BJ (cell line): ENCODE results near the gene USH2A. TPM values are rescaled to one million over a fixed set of nuclear protein-coding genes. Genes with fewer than 3 reads are reported as not detected.
"Not testable (repeated sequence)": the region's sequence is repeated elsewhere in the genome, so short reads cannot be mapped to it uniquely, and the experiment has no call there.

Experiments used
- CTCF ChIA-PET: fragments of 350-600 bp; formaldehyde crosslinking; extraction: SDS; loops from one replicate; lab custom pipeline; 2021; ENCODE audit warnings: antibody characterized with exemption, inconsistent platforms; lab: Yijun Ruan, JAX
- POLR2A ChIA-PET: fragments of 300-600 bp; sonication (Branson Sonifier 250); formaldehyde crosslinking; extraction: SDS; loops from one replicate; lab custom pipeline; 2021; ENCODE audit warnings: antibody characterized with exemption; lab: Charles Lee
- DNase-seq: peaks from one replicate; pipeline ENCODE4 v3.0.0-alpha.2; 2011; ENCODE audit warnings: low read depth
- H3K27me3 ChIP-seq: 2 replicates; pipeline ENCODE4 v1.6.0; 2011; ENCODE audit warnings: low read length; ENCODE audit not compliant: control insufficient read depth, insufficient read depth
- H3K36me3 ChIP-seq: 2 replicates; pipeline ENCODE4 v1.5.1; 2011; ENCODE audit warnings: low read length; ENCODE audit not compliant: control insufficient read depth, insufficient read depth
- H3K4me3 ChIP-seq: 2 replicates; pipeline ENCODE4 v1.5.1; 2011; ENCODE audit warnings: low read depth, mild to moderate bottlenecking, control low read depth, low read length
- polyA plus RNA-seq: library from polyadenylated mRNA; depleted of rRNA; stranded (reverse); fragments of >200 nt; gene quantifications from 2 replicates; pipeline ENCODE4 v1.2.3, GENCODE V29; 2011
- TF ChIP-seq, protein P1 (sequence below): IDR thresholded peaks from 2 replicates; pipeline ENCODE4 v1.5.1; 2011; ENCODE audit warnings: low read depth, mild to moderate bottlenecking, control low read depth, inconsistent platforms, low read length, moderate library complexity; ENCODE audit not compliant: insufficient read depth

The USH2A gene
- polyA plus RNA-seq, 1 experiment = under 0.01 TPM

DNA sequence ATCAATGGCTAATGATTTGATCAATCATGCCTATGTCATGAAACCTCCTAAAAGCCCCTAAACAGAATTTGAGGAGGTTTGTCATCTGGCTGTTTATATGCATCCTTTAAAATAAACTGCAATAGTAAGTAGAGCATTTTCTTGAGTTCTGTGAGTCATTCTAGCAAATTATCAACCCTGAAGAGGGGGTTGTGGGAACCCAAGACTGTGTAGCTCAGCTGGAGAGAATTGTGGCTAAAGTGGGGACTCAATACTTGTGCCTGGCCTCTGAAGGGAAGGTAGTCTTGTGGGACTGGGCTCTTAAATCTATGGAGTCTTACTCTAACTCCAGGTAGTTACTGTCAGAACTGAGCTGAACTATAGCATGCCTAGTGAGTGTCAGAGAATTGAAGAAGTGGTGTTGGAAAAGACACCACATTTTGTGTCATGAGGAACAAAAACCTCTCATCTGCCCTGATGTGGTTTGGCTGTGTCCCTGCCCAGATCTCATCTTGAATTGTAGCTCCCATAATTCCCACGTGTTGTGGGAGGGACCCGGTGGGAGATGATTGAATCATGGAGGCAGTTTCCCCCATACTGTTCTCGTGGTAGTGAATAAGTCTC, 402.4 kb downstream of the USH2A start:
- Histone ChIP-seq H3K4me3 (no peak overlapping the region), H3K36me3 (no peaks in the 10 kb centered on the region), H3K27me3 (no peaks in the 10 kb centered on the region)
- ChIA-PET POLR2A (no interaction called here), CTCF (no interaction called here)
- no peak for DNase-seq
- TF ChIP-seq, protein P1, sequence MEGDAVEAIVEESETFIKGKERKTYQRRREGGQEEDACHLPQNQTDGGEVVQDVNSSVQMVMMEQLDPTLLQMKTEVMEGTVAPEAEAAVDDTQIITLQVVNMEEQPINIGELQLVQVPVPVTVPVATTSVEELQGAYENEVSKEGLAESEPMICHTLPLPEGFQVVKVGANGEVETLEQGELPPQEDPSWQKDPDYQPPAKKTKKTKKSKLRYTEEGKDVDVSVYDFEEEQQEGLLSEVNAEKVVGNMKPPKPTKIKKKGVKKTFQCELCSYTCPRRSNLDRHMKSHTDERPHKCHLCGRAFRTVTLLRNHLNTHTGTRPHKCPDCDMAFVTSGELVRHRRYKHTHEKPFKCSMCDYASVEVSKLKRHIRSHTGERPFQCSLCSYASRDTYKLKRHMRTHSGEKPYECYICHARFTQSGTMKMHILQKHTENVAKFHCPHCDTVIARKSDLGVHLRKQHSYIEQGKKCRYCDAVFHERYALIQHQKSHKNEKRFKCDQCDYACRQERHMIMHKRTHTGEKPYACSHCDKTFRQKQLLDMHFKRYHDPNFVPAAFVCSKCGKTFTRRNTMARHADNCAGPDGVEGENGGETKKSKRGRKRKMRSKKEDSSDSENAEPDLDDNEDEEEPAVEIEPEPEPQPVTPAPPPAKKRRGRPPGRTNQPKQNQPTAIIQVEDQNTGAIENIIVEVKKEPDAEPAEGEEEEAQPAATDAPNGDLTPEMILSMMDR = no peak

DNA sequence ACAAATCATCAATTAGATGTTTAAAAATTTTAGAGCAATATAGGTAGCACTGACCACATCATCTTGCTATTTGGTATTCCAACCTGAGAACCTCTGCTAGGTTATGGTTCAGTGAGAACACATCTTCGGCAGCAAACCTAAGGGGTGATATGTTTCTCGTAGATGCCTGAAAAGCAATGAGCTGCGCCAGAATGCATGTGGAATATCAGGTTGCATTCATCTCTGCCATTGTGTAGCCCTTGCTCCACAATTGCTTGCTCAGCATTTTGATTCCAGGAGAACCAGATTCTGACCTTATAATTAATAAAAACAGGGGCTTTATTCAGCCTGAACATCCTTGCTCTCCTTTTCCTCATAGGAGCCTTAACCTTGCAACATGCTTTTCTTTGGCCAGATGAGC, 408.1 kb downstream of the USH2A start:
- DNase-seq = no peak
- no peaks in the 10 kb centered on the region for H3K36me3 ChIP-seq
- CTCF ChIA-PET = no interaction called here
- TF ChIP-seq, protein P1 = no peak
- no peaks in the 10 kb centered on the region for H3K27me3 ChIP-seq
- no peak overlapping the region for H3K4me3 ChIP-seq
- POLR2A ChIA-PET = no interaction called here

DNA sequence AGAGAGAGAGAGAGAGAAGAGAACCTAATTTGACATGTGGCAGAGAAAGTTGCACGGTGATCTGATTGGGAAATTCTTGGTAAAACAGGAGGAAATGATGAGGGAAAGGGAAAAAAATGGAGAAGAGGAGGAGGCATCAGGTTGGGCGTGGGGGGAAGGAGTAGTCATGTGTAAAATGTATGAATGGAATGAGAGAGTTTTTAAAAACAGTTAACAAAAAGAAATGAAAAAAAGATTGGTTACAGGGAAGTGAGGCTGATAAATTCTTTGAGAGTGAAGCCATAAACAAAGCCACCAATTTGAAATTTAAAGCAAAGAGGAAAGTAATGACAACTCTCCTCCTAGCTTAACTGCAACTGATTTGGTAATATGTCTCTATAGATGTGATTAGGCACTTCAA, 409.2 kb downstream of the USH2A start:
- ChIA-PET POLR2A (no interaction called here), CTCF (no interaction called here)
- DNase-seq = peak; percentile 38
- TF ChIP-seq, protein P1 = no peak
- Histone ChIP-seq H3K4me3 (no peak overlapping the region), H3K36me3 (no peaks in the 10 kb centered on the region), H3K27me3 (no peaks in the 10 kb centered on the region)

DNA sequence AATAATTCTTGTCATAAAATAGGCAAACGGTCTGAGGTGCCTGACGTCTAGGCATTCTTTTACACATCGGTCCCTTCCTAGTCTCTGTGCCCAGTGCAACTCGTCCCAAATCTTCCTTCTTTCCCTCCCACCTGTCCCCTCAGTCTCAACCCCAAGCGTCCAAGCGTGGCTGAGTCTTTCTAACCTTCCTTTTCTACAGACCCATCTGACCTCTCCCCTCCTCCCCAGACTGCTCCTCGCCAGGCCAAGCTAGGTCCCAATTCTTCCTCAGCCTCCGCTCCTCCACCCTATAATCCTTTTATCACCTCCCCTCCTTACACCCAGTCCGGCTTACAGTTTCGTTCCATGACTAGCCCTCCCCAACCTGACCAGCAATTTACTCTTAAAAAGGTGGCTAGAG, 413.8 kb downstream of the USH2A start:
- POLR2A ChIA-PET, H3K27me3 ChIP-seq, DNase-seq, CTCF ChIA-PET, H3K36me3 ChIP-seq, H3K4me3 ChIP-seq: not testable (repeated sequence)

DNA sequence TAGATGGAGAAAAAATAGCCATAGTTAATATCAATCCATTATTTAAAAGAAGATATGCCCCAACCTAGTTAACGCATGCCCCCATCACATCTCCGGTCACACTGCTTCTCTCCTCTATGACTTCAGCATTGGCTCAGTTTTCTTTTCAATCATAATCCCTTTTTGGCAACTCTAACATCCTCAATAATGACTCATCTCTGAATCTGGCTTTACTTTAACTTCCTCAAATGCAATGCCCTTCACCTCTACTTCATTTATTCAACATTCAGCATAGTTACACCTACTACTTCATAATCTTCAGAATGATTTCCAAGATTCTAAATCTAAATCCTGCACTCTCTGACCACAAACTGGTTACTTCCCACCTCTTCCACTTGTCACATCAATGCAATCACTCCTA, 417.3 kb downstream of the USH2A start:
- TF ChIP-seq, protein P1 = no peak
- no peaks in the 10 kb centered on the region for H3K36me3 ChIP-seq
- POLR2A ChIA-PET = no interaction called here
- DNase-seq = no peak
- H3K4me3 ChIP-seq = no peak overlapping the region
- no peaks in the 10 kb centered on the region for H3K27me3 ChIP-seq
- CTCF ChIA-PET = no interaction called here

DNA sequence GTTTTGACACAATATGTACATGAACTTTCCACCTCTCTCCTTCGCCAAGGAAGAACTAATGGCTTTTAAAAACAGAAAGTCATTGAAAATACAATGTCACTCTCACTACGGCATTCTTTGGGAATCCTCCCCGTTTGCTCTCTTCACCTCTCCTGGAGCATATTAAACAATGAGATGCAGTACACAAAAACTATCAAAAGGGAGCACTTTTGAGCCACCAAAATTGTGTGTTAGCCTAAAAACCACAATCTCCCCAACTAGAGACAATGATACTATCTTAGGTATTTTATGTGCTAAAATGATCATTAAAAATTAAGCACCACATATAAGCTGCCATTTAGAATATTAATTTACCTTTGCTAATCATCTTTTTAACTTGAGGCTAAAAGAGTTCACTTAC, 430.6 kb downstream of the USH2A start:
- no peak overlapping the region for H3K4me3 ChIP-seq
- H3K36me3 ChIP-seq = no peaks in the 10 kb centered on the region
- POLR2A ChIA-PET = no interaction called here
- DNase-seq = no peak
- CTCF ChIA-PET = interaction anchor here (1.4 to 2.1 kb wide), 3 partner anchors 8 to 229 kb away, joined by 4 to 7 read pairs (median 4); no protein-coding TSS in a partner anchor
- H3K27me3 ChIP-seq = no peaks in the 10 kb centered on the region
- TF ChIP-seq, protein P1 = peak; percentile 47
